ENCODE data around the gene CBX5. TPM values are rescaled to one million over a fixed set of nuclear protein-coding genes. Genes with fewer than 3 reads are reported as not detected.

CBX5 gene
- total RNA-seq, 1 experiment from 2014 or later: 47.6 TPM

DNA sequence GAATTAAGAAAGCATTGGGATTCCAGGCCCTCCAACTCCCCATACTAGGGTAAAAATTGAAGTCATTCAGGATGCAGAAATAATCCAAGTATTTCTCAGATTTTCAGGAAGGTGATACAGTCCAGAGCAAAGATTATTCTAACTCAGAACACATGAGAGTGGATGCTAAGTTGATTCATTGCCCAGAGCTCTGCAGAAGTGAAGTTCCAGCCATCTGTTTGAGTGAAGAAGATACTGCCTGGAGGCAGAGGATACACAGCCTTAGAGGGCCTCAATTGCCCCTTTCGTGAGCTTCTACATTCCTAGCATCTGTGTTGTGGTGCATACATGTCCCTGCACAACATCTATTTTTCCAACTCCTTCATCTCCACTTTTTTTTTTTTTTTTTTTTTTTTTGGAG, 54.3 kb downstream of the CBX5 start:
- no peak for DNase-seq (ENCODE audit: low spot score)

GRCh38 chr12:54222609-54223008, 57.3 kb downstream of the CBX5 start:
- DNase-seq (ENCODE audit: low spot score): peak; percentile 89

DNA sequence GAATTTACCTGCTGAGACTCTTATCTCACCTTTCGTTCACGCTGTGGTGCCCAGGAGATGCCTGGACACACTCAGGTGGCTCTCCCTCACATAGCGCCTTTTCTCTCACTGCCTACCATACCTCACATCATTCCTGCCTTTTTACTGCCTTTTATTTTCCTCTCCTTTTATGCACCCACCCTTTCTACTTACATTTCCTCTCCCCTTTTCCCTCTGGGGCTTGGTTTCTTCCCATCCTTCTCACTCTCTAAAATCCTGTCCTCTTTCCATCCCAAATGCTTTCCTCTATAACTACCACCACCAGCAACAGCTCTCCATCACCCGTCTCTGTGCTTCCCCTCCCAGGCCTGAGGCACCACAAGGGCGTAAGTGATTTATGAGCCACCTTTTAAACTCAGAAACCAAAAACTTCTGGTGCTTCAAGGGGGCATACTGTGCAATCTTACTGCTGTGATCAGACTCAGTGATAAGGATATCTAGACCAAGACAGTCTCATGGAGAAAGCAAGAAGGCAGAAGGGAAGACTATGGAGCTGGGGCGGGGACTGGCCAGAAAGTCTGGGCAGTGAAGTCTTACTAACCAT, 58.4 kb downstream of the CBX5 start:
- DNase-seq (ENCODE audit: low spot score): peak; percentile 25

- no peak for DNase-seq (ENCODE audit: low spot score)
Measured at GRCh38 chr12:54220567-54220966, 59.4 kb downstream of the CBX5 start.

DNA sequence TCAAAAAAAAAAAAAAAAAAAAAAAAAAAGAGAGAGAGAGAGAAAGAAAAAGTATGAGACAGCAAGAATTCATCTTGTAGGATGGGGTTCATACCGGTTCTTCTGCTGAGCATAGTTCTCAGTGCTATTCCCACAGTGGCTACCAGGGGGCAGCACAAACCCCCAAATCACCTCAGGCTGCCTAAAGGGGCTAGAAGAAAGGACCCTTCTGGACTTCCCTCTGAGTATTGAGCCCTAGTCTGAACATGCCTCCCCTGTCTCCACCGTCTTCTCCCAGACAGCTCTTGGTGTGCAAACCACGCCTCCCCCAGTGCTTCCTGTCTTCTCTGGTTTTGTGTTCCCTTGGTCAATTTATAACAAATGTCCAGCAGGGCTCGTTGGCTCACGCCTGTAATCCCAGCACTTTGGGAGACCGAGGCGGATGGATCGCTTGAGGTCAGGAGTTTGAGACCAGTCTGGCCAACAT, 59.8 kb downstream of the CBX5 start:
- peak; percentile 65 for DNase-seq (ENCODE audit: low spot score)

DNA sequence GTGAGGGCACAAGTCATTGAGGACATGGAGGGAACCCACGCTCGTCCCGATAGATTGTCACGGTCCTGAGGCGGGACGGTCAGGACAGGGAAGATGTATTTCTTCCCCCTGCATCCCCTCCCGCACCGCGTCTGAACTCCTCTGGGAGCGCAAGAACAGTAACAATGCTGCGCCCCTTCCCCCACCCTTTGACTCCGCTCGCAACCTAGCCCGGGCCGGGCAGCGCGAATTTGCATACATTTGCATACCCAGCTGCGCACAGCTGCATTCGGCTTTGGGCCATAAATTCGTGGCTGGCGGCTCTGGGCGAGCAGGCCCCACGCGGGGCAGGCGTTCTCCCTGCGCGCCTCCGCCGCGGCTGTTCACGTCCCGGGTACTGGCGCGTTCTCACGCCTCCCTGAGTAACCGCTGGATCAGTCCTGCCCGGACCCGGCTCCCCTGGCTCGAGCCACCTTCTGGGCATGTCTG, 62.1 kb downstream of the CBX5 start:
- no peak for DNase-seq (ENCODE audit: low spot score)

DNA sequence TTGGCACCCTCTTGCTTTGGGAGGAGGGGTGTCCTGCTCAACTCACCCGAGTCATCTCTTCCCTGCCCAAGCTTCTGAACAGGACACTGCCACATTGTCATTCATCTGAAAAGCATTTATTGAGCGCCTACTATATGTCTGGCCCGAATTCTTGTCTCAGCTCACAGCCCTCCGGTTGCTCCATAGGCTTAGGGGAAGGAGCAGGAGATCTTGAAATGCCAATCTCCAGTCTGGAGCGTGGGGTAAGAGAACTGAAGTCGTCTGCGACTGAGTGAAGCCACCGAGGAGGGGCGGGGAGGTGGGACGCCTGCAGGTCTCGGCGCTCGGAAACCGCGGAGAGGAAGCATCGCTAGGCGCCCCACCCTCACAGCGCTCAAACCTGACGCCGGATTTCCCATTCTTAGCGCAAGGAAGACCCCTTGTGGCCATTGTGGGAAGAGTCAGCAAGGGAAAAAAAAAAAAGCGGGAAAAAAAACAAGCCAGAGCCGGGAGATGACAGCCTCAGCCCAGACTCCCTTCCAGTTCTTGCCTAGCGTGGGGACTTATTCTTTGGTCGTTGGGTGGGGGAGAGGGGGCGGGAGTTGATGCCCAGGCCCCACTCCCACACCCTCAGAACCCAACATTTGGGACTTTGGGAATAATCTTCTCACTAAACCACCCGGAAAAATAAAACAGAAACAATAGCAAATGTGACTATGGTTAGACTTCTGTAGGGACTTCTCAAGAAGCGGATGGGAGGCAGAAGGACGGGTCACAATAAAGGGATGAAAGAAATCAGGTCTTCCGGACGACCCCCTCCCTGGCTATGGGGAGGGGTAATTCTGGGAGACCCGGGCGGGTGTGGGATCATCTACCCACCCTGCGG, 62.9 kb downstream of the CBX5 start:
- DNase-seq (ENCODE audit: low spot score): peak; percentile 82

DNA sequence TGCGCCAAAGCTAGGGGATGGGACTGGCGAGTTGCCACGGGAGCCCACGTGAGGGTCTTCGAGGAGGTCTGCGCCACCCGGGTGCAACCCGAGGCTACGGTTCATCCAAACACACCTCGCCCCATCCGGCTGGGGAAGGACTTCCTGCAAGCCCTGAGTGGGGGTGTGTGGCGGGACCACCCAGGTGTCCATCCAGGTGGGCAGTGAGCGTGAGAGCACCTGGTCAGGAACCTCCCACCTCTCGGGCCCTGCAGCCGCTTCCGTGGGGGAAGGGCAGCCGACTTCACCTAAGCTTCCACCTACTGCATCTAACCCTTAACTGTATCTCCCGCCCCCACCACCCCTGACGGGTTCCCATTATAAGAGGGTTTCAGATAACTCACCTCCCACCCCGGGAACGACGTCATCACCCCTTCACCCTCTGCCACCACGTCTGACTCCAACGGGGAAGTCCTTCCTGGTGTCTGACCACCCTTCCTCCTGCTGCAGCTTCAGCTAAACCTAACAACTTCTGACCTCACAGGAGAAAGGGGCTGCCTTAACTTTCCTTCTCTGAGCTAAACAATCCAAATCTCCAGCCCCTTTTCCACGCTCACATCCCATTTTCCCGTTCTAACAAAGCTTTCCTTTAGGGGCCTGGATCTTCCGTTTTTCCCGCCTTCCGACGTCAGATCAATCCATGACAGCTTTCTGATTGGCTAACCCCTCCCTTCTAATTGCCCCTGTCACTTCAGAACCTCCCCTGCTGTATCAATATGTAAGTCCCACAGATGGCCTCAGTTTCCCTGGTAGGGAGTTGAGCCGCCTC, 63.7 kb downstream of the CBX5 start:
- DNase-seq (ENCODE audit: low spot score): no peak

GRCh38 chr12:54214553-54215406, 65.1 kb downstream of the CBX5 start:
- peak; percentile 86 for DNase-seq (ENCODE audit: low spot score)

DNA sequence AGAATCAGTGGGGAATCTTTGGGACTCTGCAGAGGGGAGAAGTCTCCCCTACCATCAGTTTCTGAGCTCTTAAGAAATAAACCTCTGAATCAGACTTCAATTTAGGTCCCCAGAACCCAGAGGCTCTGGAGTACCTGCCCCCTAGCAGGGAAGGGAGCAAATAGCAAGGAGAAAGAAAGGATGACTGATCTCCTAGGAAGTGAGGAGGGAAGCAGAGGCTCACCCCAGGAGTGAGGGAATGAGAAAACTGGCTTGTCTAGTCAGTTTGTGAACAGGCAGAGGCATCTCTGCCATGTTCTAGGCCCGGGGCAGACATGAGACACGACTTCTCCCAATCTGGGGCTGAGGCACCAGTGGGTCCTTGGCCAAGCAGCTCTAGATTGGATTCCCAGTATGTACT, 66.8 kb downstream of the CBX5 start:
- DNase-seq (ENCODE audit: low spot score): no peak

DNA sequence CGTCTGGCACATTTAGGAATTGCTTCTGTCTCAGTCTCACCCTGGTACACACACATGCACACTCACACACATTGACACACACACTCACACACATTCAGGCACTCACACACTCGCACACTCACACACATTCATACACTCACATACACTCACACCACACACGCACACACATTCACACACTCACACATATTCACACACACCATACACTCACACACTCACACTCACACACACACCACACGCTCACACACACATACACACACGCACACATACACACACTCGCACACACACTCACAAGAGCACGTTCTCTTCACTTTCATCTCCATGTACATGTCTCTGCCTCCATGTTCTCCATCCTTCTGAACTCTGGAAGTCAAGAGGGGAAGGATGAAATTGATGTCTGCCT, 68.0 kb downstream of the CBX5 start:
- DNase-seq (ENCODE audit: low spot score): no peak

DNA sequence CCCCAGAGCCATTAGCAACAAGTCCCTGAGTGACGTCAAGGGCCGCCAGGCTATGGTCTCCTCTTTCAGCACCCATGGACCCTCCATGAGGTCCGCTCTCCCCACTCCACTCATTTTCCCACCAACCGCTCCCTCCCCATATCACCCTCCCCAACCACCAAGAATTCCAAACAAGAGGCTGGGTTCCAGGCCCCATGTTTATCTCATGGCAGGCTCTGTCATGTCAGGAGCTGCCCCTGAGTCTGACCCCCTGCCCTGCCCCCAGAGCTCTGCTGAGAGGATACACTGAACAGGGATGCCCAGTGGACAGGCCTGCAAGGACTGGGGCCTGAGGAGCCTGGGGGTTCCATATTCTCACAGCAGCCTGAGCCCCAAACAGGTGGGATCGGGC, 69.5 kb downstream of the CBX5 start:
- no peak for DNase-seq (ENCODE audit: low spot score)

DNA sequence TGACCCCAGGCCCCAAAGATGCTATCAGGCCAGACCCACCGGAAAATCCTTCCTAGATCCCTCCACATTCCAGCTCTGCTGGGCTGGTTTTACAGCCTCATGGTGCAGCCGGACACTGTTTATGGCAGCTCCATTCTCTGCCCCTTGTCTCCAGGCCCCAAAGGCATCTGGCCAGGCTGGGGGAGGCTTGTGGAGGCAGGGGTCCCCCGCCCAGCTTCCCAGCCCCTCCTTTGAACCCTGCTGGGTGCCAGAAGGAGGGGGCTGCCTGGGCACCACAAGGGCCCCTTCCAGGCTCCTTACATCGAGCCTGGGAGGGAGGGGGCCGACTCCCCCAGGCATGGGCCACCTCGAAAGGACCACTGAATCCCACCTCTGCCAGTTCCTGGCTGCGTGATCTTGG, 71.3 kb downstream of the CBX5 start:
- DNase-seq (ENCODE audit: low spot score): no peak

DNA sequence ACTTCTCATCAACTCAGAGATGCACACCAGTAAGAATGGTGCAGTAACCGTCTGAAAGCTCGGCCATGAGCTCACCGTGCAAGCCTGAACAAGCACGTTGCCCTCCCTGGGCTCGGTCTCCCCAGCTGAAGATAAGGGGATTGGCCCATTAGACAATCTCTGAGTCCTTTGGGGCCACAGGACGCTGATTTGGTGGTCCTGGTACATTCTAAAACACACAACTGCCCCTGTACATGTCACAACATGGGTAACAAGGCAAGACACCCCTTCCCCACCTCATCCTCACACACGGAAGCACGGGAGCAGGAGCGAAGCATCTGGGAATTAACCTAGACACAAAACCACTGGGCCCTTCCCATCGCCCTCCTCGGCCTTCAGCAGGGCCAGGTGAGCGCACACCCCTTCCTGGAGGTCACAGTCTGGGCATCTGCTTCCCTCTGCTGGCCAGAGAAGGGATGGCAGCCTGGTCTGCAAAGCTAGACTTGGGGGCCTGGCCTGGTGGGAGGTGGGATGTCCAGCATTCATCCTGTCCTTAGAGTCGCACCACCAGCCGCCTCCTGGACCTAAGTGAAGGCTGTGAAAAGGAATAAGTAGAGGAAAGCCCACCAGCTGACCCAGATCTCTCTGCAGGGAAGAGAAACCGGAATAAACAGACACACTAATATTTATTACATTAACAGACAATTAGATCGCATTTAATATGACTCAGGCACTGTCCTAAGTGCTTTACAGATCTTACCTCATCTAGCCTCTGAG, 72.2 kb downstream of the CBX5 start:
- DNase-seq (ENCODE audit: low spot score): peak; percentile 62

DNA sequence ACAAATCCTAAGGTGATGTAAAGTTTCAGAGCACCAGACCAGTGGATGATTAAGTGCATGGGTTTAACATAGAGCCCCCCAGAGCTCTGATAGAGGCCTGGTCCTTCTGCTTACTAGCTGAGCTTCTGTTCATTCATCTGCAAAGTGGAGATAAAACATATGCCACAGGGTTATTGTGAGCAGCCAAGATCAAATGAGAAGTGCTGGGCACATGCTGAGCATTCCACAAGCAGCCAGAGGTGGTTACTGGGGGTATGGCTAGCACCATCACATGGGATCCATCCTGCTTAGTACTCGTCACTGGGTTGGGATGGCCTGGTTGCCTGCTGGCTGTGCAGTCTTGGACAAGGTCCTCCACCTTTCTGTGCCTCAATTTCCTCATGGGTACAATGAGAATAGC, 73.1 kb downstream of the CBX5 start:
- DNase-seq (ENCODE audit: low spot score): no peak

DNA sequence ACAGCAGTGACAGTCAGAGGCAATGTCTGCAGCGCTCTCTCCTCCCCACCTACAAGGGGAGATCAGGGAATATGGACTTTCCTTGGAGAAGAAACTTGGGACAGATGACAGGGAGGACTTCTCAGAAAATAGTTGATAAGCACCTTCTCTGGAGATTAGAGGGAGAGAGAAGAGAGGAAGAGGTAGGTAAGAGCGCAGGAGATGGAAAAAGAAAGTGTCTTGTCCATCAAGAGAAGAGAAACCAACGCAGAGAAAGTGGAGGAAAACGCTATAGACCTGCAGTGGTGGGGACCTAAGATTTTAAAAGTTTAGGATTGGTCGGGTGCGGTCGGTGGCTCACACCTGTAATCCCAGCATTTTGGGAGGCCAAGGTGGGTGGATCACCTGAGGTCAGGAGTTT, 75.6 kb downstream of the CBX5 start:
- DNase-seq (ENCODE audit: low spot score): no peak

DNA sequence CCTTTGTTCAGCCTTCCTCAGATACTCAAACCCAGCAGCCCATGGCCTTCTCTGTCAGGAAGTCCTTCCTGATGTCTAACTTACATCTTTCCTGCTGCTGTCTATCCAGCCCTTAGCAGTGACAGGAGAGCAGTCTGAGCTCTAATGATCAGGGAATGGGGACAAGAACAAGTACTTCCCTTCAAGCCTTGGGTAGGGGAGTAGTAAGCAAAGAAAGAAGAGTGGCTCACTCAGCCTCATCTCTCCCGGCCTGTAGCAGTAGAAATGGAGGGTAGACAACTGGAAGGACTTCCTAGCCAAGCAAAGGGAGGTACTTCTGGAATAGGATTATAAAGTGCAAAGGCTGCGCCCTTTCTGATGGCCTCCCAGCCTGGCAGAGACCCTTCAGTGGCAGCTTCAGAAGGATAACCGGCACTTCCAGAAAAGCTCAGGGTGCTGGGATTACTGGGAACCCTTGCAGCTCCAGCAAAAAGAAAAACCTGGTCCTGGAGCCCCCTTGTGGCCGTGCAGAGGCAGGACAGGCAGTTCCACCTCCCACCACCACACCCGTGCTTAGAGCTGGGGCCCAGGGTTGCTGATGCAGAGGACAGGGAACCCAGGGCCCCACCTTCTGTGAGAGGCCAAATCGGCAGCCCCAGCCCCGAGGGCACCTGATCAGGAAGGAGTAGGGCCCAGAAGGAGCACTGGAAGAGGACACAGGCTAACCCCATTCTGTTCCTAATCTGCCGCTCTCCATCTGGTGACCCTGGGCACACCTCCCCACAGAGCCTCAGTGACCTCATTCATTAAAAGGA, 78.7 kb downstream of the CBX5 start:
- DNase-seq (ENCODE audit: low spot score): peak; percentile 67

GRCh38 chr12:54200412-54200811, 79.5 kb downstream of the CBX5 start:
- DNase-seq (ENCODE audit: low spot score): peak; percentile 20

GRCh38 chr12:54199917-54200316, 80.0 kb downstream of the CBX5 start:
- DNase-seq (ENCODE audit: low spot score): no peak

GRCh38 chr12:54199034-54199433, 80.9 kb downstream of the CBX5 start:
- no peak for DNase-seq (ENCODE audit: low spot score)

All from A172 (cell line).